ENCODE data around the gene ITGBL1. TPM values are rescaled to one million over a fixed set of nuclear protein-coding genes. Genes with fewer than 3 reads are reported as not detected.

Gene ITGBL1
- total and polyA plus RNA-seq, 2 donors (not counting 3 experiments of a cell fraction or from before 2014, with no cell fraction given), result 4.6 to 8.8 TPM

- Histone ChIP-seq H3K36me3 (ENCODE audit: control insufficient read depth in 2 of 2, extremely low read depth in 1 of 2, insufficient read depth in 2 of 2, low read length in 2 of 2) (no peaks in the 10 kb centered on the region), H3K9ac (replicated peaks; ENCODE audit: extremely low read depth, insufficient read depth, low read length) (no peak overlapping the region), H4K20me1 (replicated peaks; ENCODE audit: control insufficient read depth, extremely low read depth, insufficient read depth, low read length) (no peaks in the 10 kb centered on the region), H3K9me3 (replicated peaks; ENCODE audit: control insufficient read depth, insufficient read depth, low read length) (no peaks in the 10 kb centered on the region), H2AFZ (ENCODE audit: low read depth, low read length) (no peak overlapping the region), H3K4me2 (ENCODE audit: insufficient read depth, low read length) (no peak overlapping the region), H3K27ac (ENCODE audit: insufficient read depth, low read depth, low read length) (no peak overlapping the region), H3K79me2 (ENCODE audit: control insufficient read depth, insufficient read depth, low read length) (no peaks in the 10 kb centered on the region), H3K4me3 (replicated peaks in 1 of 3; ENCODE audit: insufficient read depth in 1 of 3, low read depth in 1 of 3, low read length in 3 of 3) (no peak overlapping the region), H3K9me1 (replicated peaks; ENCODE audit: control insufficient read depth, extremely low read depth, insufficient read depth, low read length) (no peaks in the 10 kb centered on the region), H3K4me1 (ENCODE audit: control insufficient read depth, extremely low read depth, insufficient read depth, low read length) (no peaks in the 10 kb centered on the region), H3K27me3 (ENCODE audit: control insufficient read depth in 2 of 2, insufficient read depth in 2 of 2, low read length in 2 of 2) (no peaks in the 10 kb centered on the region)
- TF ChIP-seq GATA2 (IDR thresholded peaks at IDR 0.05; ENCODE audit: insufficient read depth, insufficient read length, low read depth, low read length), result no peak
- TF ChIP-seq MAX (IDR thresholded peaks at IDR 0.05; ENCODE audit: insufficient read depth, insufficient read length), result no peak
- no peak for TF ChIP-seq MYC (IDR thresholded peaks at IDR 0.05; ENCODE audit: low read depth, low read length)
- no peak for TF ChIP-seq CTCF (IDR thresholded peaks at IDR 0.05; ENCODE audit: extremely low read depth in 1 of 2, insufficient read depth in 1 of 2, low read depth in 1 of 2, low read length in 2 of 2)
- no peak for TF ChIP-seq POLR2A (IDR thresholded peaks at IDR 0.05; ENCODE audit: low read depth, low read length)
- no peak for TF ChIP-seq FOS (IDR thresholded peaks at IDR 0.05; ENCODE audit: borderline replicate concordance, insufficient read depth, low read length)
- TF ChIP-seq EZH2 (IDR thresholded peaks at IDR 0.05; ENCODE audit: borderline replicate concordance, low read depth, low read length, severe bottlenecking), result no peak
- TF ChIP-seq JUN (IDR thresholded peaks at IDR 0.05; ENCODE audit: borderline replicate concordance, insufficient read depth, insufficient read length, low read depth), result no peak
- no peak for TF ChIP-seq POLR2AphosphoS5 (IDR thresholded peaks at IDR 0.05; ENCODE audit: insufficient read depth, low read depth, low read length)
- CTCF ChIA-PET, result interaction anchor here (1.4 kb wide), 1 partner anchor 15 kb away, joined by 4 read pairs; no protein-coding TSS in a partner anchor
- intact Hi-C loops (cut with micrococcal nuclease), result no loop called here
- FAIRE-seq (no peak), DNase-seq (ENCODE audit: low read depth, low spot score) (no peak)
- POLR2A ChIA-PET, result no interaction called here
- BruUV-seq (replicated peaks), result no TSS peak
- dilution Hi-C loops (cut with MboI; ENCODE audit: extremely low pct_ligation_motif_present, low sequenced_read_pairs), result no loop called here
Measured at GRCh38 chr13:101569807-101570206, 117.3 kb downstream of the ITGBL1 start.

All from endothelial cell of umbilical vein (primary cell).